Fibroblast of the conjunctiva (primary cell): ENCODE results near the gene CMTM1.
A peak's percentile ranks its signal among the peaks of the same experiment; 100 is the strongest.
"Not testable (repeated sequence)": the region's sequence is repeated elsewhere in the genome, so short reads cannot be mapped to it uniquely, and the experiment has no call there.

Experiments used
- DNase-seq: peaks from one replicate; pipeline ENCODE4 v3.0.0-alpha.2; 2010; ENCODE audit warnings: low read depth

Gene CMTM1

DNA sequence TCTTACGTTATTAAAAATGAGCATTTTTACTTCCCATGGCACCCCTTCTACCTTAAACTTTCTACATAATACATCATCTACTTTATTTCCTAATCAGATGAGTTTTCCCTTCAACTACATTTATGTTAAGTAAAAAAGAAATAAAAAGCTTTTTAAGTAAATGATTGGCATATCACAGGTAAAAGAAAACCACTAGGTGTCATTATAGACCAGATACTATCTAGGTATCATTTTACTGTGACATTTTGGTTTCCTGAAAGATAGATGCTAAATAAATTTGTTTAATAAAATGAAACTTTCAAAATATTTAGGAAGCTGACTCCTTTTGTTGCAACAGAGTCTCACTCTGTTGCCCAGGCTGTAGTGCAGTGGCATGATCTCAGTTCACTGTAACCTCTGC is 3.8 kb upstream of the CMTM1 start:
- no peak for DNase-seq

DNA sequence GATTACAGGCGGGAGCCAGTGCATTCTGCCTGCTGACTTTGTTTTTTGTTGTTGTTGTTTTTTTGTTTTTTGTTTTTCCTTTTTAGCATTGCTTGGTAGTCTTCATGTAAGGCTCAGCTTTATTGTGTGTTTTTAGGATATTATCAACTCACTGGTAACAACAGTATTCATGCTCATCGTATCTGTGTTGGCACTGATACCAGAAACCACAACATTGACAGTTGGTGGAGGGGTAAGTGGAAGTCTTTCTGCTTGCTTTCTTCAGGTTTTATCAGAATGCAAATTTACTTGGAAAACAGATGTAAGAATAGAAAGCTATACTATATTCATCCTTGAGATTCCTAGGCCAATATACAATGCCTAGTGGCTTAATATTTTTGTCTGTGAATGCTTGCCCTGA is 3.3 kb upstream of the CMTM1 start:
- DNase-seq, result no peak

DNA sequence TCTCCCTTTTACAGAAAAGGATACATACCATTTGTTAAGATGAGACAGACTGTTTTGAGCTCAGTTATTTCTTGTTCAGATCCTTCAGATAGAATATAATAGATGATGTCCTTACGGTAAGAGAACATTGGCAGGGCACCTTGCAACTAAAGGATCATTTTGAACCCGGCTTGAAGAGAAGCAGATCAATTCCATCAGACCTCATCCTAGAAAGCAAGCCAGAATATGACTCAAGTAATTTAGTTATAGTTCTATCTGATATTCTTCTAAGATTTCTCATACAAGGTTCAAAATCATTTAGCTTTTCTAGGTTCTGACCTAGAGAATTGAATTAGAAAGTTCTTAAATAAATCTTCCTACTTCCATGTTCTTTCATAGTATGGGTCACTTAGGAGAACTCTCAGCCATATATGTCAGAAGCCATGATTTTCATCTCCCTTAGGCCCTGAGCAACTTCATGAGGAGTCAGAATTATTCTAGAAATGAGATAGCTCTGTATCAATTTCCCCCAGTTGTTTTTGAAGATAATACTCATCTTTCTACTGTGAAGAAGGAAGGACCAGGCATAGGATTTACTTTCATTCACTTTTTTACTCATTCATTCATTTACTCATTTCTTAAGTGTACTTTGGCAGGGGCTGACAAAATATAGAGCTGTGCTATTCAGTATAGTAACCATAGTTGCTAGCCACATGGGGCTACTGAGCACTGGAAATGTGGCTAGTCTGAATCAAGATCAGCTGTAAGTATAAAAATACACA is 2.5 kb upstream of the CMTM1 start:
- DNase-seq, result no peak

DNA sequence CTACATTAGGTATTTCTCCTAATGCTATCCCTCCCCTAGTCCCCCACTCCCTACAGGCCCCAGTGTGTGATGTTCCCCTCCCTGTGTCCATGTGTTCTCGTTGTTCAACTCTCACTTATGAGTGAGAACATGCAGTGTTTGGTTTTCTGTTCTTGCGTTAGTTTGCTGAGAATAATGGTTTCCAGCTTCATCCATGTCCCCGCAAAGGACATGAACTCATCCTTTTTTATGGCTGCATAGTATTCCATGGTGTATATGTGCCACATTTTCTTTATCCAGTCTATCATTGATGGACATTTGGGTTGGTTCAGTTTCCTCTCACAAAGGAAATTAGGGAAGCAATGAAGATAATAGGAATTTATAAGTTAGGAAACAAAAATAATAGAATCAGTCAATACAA is 1.0 kb downstream of the CMTM1 start:
- not testable (repeated sequence) for DNase-seq

DNA sequence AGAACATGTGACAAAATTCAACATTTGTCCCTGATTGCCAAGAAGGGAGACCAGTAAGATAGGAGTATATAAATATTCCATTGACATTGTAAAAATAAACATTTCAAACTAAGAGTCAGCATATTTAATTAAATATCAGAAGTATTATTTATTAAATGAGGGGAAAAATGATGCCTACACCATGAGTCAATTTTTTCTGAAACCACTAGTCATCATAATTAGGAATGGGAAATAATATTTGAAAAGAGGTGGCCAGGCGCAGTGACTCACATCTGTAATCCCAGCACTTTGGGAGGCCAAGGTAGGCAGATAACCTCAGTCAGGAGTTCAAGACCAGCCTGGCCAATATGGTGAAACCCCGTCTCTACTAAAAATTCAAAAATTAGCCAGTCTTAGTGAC is 2.1 kb downstream of the CMTM1 start:
- DNase-seq, result no peak

DNA sequence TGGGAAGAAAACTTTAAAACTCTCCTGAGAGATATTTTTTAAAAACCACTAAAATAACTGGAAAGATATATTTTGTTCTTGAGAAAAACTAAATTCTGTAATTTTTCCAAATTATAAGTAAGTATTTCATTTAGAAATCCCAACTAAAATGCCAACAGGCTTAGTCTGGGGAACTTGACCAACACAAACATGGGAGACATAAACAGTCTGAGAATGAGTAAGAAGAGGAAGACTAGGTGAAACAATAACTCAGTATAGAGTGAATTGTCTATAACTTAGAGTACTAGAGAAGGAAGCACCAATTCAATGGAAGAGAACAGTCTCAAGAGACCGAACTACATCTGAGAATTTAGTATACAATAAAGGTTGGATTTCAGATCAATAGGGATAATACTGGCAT is 2.9 kb downstream of the CMTM1 start:
- no peak for DNase-seq

DNA sequence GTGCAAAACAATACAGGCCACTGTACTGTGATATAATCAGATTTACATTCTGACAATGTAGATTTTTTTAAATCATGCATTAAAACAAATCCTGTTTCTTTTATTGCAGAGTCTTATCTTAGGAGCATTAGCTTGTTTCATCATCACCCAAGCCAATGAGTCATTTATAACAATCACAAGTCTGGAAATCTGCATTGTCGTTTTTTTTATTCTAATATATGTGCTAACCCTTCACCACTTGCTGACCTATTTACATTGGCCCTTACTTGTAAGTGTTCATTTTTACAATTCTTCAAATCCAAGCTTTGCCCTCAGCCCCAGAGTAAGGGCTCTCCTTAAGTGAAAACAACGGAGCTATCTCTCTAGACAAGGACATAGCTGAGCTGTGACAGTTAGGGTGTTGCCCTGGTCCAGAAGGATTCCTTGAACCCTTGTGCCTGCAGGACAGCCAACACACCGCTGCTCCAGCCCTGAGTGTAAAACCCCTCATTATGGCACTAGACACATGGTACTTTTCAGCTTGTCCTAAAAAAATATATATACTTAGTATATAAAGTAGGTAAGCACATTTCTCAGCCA is 3.7 kb downstream of the CMTM1 start:
- DNase-seq, result peak; percentile 49

DNA sequence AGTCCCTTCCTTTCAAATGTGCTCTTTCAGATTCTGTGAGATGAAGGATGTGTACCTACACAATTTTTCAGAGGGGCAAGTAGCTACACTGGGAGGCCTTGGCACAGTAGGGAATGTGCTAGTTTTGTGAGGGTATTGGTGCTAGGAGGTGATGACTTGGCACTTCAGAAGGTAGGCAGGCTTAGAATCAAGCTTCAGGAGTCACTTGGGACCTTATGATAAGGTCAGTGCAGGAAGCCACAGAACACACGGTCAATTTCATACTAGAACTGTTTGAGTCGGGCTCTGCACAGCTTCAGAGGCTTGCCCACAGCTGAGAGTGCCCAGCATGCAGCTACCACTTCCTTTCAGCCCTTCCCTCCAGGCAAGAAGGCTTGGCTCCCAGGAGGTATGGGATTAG is 6.1 kb downstream of the CMTM1 start:
- no peak for DNase-seq

DNA sequence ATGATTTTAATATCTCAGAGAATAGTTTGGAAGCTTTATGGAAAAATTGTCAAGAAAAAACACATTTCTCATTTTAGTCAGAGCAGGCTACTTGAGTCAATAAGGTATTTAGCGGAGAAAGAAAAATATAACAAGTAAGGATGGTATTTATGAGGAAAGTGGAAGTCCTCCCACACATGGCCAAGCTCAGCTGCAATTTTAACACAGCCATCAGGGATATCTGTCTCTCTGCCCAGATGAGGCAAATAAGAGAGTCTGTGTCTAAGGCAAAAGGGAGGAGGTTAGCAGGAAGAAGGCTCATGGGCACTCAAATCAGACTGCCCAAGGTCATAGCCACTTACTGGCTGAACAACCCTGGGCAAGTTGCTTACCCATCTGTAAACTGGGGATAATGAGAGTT is 7.8 kb downstream of the CMTM1 start:
- no peak for DNase-seq

DNA sequence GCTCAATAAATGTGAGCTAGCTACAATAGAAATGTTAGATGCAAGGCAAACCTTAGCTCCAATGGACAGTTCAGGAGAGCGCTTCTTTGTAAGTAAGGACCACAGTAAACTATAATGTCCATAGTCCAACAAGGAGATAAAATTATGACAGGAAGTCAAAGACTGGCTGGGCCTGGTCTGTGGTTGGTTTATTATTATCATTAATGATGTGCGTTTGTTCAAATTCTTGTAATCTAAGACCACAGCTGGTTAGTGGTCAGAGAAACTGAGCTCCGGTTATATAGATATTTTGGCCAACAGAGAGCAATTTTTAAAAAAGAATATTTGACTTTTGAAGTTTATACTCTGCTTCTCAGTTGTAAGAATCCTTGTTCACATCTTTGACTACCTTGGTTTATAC is 8.3 kb downstream of the CMTM1 start:
- no peak for DNase-seq

DNA sequence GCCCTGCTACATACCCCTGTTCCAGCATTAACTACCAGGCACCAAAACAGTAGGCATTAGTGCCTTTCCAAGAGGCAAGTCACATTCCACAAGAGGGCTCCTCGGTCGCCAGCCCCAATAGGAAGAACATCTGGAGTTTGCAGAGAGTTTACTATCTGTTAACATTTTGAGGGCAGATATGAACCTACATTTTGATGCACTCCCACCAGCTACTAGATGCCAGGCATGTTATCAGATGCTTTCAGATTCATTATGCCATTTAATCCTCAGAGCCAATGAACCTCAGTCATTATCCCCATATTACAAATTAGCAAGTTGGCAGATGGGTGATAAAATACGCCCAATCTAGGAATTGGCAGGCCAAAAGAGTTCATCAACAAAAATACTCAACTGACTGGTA is 8.8 kb downstream of the CMTM1 start:
- DNase-seq, result no peak

DNA sequence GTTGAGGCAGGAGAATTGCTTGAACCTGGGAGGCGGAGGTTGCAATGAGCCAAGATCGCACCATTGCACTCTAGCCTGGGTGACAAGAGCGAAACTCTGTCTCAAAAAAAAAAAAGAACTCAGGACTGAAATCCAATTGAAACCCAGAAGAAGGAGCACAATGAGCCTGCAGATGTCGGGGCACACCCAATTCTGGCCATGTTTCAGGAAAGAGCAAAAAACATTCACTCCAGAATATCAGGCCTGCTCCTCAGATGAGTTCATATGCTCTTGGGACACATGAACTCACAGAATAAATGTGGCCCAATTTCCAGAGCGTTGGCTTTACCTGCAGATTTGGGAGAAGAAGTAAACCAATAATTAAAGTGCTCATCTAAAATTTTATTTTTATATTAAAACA is 10.1 kb downstream of the CMTM1 start:
- DNase-seq, result no peak

DNA sequence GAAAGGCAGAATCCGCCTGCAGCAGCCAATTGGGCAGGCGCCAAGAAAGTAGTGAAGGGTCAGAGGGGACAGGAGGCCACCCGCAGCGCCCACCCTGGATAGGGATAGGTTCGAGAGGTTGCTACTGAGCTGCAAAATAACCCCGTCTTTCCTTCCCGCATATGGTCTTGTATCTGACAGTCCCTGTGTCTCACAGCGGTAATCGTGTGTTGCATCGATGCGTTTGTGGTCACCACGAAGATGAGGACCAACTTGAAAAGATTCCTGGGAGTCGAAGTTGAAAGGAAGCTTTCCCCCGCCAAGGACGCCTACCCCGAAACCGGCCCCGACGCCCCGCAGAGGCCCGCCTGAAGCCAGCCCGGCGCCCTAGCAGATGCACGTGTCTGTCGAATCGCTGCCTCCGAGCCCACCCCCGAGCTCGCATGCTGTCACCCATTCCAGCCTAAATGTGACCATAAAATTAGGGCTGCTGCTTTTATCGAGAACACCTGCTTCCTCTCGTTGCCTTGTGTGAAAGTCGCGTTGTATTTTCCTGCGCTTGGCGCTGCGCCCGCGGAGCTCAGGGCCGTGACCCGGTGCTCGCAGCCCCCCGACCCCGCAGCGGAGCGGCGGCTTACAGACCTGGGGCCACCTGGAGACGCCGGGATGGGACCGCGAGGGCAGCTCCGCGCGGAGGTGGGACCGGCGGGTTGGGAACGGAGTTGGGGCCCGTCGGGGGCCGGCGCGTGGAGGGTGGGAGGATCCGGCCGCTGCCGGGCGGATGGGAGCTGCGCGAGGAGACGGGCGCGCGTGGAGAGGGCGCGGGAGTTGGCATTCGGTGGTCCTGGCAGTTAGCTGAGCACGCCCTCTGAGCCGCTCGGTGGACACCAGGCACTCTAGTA is 12.7 kb downstream of the CMTM1 start, which contains the start of gene CMTM2:
CMTM2 (plus strand) TSS at position 813 of the 881 bp plus-strand sequence. CDS start 145 bp downstream, outside the sequence.
- DNase-seq, result no peak

DNA sequence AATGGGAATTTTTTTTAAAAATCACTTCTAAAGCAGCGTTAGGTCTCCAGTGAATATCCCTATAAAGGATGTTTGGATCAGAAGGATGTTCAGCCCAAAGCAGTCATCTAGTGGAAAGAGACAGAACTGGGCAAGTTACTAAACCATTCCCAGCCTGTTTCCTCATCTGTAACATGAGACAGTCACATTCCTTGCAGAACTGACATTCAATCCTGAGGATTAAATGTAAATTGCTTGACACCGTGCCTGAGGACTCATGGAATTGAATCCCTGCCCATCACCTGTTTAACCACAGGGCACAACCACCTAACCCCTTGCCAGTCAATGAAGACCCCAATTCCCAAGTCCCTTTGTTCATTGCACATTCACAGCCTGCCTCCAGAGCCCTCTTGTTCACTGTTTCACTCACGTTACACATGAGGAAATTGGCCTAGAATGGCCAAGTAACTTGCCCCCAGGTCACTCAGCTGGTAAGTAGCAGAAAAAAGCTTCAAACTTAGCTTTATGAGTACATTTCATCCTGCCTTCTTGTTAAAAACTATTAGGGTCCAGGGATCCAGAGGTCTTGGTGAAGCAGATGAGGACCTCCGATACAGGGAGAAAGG is 14.5 kb downstream of the CMTM1 start:
- DNase-seq, result peak; percentile 63

DNA sequence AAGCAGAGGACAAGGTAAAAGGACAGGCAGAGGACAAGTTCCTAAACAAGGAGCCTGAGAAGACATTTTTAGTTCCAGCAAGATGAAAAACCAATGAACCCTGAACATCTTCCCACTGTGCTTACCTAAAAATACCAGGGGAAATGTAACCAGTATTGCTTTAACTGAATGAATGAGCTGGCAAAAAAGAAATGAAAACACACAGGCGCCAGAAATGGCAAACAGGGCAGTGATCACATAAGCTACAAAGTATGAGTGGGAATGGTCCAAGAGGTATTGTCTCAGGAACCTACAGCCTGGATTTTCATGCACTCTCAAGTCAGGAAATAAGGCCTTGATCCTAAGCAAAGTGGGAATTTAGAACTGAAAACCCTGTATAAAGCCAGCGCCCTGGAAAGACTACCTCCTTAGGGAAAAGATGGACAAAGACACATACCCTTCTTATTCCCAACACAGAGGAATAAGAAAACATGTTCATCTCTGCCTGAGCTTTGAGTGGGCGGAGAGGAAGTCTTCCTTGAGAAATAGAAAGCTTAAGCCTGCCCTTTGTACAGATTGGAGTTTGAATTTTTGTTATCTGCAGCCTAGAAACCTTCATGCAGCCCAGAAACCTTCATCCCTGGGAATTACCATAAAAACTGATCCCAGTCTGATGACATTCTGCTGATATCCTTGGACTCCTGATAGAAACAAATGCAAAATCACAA is 15.2 kb downstream of the CMTM1 start:
- no peak for DNase-seq

DNA sequence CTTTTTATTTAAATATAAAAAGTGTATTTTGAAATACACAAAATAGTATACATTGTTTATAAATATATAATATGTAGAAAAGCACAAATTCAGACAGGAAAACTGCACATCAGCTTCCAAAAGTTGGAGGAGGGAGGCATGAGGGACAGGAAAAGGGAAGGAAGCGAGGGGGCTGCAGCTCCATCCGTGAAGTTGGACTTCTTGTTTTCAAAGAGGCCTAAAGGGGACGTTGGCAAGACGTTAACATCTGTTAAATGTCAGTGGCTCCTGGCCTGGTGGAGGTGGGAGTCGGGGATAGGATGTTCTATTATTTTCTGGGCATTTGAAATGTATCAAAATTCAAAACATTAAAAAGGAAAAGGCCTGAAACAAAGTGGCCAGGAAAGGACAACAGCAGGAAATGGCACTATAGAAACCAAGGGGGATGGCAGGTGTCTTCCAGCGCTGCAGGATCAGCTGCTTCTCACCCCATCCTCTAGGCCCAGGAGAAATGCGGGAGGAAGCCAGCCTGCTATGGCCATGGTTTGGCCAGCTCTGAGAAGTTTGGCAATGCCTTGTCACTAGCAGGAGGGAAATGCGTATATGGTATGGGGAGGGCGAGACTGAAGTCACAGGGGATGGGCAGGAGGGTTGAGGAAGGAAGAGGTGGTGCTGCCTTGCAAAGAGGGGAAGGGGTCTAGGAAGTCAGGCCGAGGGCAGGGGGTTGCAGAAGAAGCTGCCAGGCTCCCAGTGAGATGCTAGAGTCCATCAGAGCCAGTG is 19.4 kb downstream of the CMTM1 start:
- DNase-seq, result no peak

DNA sequence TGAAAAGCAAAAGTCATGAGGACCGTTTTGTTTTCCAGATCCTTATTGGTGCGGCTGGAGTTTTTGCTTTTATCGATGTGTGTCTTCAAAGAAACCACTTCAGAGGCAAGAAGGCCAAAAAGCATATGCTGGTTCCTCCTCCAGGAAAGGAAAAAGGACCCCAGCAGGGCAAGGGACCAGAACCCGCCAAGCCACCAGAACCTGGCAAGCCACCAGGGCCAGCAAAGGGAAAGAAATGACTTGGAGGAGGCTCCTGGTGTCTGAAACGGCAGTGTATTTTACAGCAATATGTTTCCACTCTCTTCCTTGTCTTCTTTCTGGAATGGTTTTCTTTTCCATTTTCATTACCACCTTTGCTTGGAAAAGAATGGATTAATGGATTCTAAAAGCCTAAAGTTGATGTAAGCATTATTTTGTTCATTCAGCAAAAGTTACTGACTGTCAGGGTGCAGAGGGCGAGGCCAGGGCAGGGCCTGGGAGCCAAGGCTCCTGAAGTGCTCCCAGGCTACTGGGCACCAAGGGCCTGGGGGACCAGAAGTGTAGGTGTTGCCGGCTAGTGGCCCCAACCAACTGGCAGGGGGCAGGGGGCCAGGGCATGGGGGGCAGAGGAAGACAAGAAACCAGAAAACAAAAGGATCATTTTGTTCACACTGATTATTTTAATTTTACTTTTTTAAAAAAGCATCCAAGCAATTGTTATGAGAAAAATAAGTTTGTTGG is 21.8 kb downstream of the CMTM1 start:
- no peak for DNase-seq

DNA sequence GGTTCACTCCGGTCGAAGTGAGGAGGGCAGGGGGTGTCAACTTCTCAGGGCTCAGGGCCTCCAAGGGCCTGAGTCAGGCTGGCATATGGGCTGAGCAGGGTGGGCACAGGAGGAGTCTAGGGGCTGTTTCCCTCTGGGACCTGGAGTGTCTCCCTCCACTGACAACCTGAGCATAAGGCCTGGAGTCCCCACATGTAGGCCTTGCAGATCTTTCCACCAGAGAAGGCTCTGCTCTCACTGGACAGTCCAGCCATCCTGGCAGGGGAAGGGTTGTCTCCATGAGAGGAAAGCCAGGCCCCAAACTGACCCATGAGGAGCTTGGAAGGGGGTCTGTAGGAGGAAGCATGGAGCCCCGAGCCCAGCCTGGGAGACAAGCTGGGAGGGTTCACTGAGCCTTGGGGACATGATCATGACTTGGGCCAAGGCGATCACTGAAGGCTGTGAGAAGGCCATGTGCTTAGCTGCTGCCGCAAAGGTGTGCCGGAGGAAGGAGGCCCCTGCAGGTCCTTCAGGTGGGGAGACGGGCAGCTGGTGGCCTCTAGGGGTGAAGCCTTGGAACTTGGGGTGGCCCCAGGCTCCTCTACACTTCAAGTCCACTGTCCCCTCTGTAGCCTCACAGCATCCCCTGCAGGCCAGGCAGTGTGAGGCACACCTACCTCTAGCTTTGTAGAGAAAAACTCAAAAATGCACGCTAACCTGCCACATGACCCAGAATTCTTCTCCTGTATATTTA is 22.9 kb downstream of the CMTM1 start:
- DNase-seq, result peak; percentile 23

DNA sequence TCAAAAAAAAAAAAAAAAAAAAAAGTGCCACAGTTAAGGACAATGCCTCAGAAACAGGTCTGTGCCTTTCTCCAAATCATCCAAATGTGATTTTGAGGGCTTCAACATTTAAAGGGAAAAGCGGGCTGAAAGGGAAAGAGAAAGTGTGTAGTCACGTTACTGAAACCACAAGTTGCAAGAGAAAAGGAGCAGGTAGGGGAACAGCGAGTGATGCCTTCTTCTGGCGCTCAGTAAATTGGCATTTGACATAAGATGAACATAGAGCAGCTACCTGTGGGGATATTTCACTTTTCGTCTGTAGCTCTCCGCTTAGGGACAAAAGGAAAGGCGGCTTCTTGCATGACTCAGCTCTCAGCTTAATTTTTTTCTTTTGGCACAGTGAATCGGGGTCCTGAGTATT is 24.1 kb downstream of the CMTM1 start:
- DNase-seq, result no peak

DNA sequence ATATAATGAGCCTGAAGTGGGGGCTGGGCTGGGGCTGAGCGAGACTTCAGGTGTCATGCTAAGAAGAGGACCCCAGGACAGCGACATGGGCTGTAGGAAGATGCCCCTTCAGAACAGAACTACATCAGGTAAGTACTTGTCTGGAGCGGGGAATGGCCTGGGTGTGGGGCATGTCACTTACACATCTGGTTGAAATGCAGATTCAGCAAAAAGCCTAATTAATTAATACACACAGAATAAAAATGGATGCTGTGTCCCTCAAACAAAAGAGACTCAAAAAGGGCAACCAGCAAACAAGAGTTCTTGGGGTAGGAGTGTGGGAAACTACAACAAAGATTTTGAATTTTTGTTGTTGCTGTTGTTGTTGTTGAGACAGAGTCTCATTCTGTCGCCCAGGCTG is 24.8 kb downstream of the CMTM1 start:
- DNase-seq, result no peak
